Subcutaneous adipose tissue (tissue), 4 donors: Measurements from ENCODE around the gene CACNA1G. TPM values are rescaled to one million over a fixed set of nuclear protein-coding genes. Genes with fewer than 3 reads are reported as not detected.

Source experiments
- total RNA-seq, 4 donors: library from RNA; depleted of rRNA; stranded (reverse); fragments of >200 nt; gene quantifications; one replicate each; pipeline ENCODE4 v1.1.0, GENCODE V29; 2016
- TF ChIP-seq, protein P1 (sequence below): fragments of 450-650 bp; IDR thresholded peaks from one replicate; pipeline ENCODE4 v1.5.1; 2016; ENCODE audit warnings: low read depth, mild to moderate bottlenecking, control low read depth, antibody characterized with exemption, moderate library complexity

CACNA1G gene
- total RNA-seq, 4 donors from 2014 or later: 0.17 to 0.44 TPM; not detected in 2

DNA sequence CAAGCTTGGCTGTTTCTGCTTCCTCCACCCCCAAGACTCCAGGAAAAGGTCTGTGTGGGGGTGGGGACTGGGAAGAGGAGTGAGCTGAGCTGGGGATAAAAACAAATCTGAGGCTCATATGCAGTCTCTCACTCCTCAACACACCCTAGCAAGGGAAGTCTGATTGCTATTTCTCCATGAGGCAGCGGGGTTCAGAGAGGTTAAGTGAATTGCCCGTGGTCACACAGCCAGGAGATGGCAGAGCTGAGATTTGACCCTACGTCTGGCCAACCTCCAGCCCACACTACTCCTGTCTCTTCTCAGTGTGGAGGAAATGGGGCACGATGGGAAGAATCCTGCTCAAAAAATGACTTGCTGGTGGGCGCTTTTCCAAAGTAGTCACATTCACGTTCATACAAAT lies 69.4 kb downstream of the CACNA1G start:
- TF ChIP-seq, protein P1, sequence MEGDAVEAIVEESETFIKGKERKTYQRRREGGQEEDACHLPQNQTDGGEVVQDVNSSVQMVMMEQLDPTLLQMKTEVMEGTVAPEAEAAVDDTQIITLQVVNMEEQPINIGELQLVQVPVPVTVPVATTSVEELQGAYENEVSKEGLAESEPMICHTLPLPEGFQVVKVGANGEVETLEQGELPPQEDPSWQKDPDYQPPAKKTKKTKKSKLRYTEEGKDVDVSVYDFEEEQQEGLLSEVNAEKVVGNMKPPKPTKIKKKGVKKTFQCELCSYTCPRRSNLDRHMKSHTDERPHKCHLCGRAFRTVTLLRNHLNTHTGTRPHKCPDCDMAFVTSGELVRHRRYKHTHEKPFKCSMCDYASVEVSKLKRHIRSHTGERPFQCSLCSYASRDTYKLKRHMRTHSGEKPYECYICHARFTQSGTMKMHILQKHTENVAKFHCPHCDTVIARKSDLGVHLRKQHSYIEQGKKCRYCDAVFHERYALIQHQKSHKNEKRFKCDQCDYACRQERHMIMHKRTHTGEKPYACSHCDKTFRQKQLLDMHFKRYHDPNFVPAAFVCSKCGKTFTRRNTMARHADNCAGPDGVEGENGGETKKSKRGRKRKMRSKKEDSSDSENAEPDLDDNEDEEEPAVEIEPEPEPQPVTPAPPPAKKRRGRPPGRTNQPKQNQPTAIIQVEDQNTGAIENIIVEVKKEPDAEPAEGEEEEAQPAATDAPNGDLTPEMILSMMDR: no peak

DNA sequence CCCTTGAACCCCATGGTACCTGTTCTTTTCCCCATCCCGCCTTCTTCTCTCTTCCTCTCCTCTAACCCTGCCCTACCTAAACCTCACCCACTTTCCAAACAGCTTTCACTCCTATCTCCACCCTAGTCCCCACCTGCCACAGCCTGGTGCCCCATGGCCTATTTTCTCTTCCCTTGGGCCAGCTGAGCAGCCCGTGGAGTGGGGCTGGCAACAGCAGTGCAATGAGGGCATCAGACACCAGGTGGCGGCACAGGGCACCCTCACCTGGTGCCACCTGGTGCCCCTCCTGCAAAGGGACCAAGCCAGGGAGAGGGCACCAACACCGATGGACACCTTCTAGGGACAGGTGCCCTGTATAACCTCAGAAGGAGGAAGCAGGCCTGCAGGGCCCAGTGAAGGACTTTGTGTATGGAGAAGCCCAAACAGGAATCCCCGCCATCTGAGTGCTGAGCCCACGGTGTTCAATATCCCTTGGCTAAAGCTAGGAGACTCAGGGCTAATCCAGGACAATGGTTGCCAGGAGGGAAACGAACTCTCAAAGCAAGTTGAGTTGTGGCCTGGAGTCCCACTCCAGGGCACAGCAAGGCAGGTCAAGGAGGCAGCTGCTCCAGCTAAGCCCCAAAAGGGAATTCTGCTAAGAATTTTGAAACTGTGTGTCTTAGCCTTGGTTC lies 70.1 kb downstream of the CACNA1G start:
- TF ChIP-seq, protein P1: no peak

DNA sequence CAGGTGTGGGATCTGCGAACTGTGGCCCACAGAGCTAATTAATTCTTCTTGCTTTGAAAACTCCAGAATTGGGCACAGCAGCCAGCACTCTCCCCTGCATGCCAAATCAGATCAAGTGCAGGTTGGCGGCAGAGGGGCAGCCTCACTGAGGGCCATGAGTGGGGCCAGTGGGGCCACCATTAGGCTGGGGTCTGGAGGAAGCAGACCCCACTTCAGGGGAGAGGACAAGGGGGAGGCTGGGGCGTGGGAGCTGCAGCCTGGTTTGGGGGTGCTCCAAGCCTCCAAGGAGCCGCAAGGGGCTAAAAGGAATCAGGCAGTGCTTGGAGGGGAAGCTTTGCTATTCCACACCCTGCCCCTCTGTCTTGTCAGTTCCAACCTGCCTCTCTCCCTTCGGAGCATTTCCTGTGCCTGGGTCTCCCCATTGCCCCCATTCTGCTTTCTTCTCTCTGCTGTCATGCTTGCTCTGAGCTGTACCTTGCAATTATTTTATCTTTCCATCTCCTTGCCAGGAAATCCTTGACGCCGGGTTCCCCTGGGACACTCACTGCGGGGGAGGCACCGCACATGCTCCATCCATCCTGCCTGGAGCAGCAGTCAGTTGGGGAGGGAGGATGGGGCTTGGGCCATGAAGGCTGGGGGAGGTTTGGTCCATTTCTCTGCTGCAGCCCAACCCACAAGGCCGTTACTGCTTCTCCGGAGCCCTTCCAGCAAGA lies 70.8 kb downstream of the CACNA1G start:
- TF ChIP-seq, protein P1: no peak

- TF ChIP-seq, protein P1: no peak
Observed at GRCh38 chr17:50631908-50632571, 71.5 kb downstream of the CACNA1G start.

DNA sequence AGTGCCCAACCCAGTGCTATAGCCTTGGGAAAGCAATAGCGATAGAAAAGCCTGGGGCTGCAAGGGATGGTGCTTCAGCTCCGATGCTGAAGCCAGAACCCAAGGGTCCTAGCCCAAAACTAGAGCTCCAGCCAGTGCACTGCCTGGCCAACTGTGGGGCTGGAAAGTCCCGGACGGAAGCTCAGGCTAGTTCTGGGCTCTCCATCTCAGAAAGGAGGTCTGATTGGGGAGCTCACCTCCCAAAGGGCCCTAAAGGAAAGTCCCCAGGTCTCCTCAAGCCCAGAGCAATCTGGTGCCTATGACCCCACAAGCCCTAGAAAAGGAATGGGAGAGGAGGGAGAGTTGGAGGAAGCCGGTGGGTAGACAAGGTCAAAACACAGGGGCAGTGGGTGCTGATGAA lies 72.1 kb downstream of the CACNA1G start:
- TF ChIP-seq, protein P1: no peak

- TF ChIP-seq, protein P1: no peak
Observed at GRCh38 chr17:50633683-50634082, 73.2 kb downstream of the CACNA1G start.
